HL-60 (cell line): ENCODE results near the gene SMCO2.

Experiments
- DNase-seq, 2 experiments: peaks; one replicate each; pipeline ENCODE4 v3.0.0-alpha.2; 2010 to 2020; ENCODE audit warnings: low read depth in 1 of 2, low spot score in 1 of 2
- H3K27ac ChIP-seq: fragments of 250-450 bp; sonication (Bioruptor Pico); replicated peaks from 2 replicates; pipeline ENCODE4 v1.5.1; 2020; ENCODE audit warnings: mild to moderate bottlenecking, moderate library complexity
- H3K27me3 ChIP-seq: fragments of 250-450 bp; sonication (Bioruptor Pico); 2 replicates; pipeline ENCODE4 v1.5.1; 2021; ENCODE audit warnings: mild to moderate bottlenecking, moderate library complexity; ENCODE audit not compliant: insufficient read depth, poor library complexity, severe bottlenecking
- H3K4me3 ChIP-seq: replicated peaks from 2 replicates; pipeline ENCODE4 v1.5.1; 2011; ENCODE audit warnings: mild to moderate bottlenecking, control low read depth, low read length; ENCODE audit not compliant: insufficient read depth
- GABPA ChIP-seq: IDR thresholded peaks from 2 replicates; pipeline ENCODE4 v1.6.1; 2012; ENCODE audit warnings: low read depth
- POLR2AphosphoS5 ChIP-seq: IDR thresholded peaks from 2 replicates; pipeline ENCODE4 v1.6.1; 2012; ENCODE audit warnings: low read depth
- SPI1 ChIP-seq: IDR thresholded peaks from 2 replicates; pipeline ENCODE4 v1.6.1; 2012; ENCODE audit warnings: low read depth, mild to moderate bottlenecking, borderline replicate concordance
- TF ChIP-seq, protein P1 (sequence below): IDR thresholded peaks from one replicate; pipeline ENCODE4 v1.5.1; 2011; ENCODE audit warnings: low read length, control low read depth, inconsistent platforms; ENCODE audit not compliant: insufficient read depth
- TF ChIP-seq, protein P2 (sequence below): IDR thresholded peaks from 2 replicates; pipeline ENCODE4 v1.6.1; 2012; ENCODE audit warnings: low read depth; ENCODE audit not compliant: insufficient replicate concordance

Gene SMCO2

DNA sequence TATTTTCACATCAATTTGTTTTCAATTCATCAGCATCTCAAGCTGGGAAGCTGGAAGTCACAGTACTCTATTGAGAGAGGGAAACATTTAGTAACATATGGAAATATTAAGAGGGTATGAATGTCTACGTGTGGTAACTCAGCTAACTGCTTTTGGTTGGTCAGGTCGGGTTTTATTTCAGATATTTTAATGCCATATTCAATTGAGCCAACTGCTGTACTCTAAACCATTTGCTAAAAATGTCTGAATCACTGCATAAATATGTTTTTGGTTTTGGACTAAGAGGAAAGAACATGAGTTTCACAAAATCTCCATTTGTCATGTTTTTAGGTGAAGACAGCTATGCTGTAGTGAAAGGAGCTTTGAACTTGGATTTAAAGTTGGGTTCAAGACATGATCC, 58.6 kb downstream of the SMCO2 start:
- no peak overlapping the region for H3K4me3 ChIP-seq

DNA sequence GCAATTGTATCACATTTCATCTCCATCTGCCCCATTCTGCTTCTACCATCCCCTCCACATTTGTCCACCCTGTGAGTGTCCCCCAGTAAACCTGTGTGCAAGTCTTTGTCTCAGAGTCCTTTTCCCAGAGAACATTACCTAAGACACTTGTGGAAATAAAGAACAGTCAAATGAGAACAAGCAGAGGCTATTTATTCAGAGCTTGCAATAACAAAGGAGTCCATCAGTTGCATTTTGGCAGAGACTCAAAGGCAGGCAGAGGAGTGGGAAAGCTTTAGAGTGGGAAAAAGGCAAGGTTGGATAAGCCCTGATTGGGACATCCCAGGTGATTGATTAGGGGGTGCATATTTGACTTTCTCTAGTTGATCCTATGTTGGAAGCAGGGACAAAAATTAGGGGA, 59.2 kb downstream of the SMCO2 start:
- Histone ChIP-seq H3K27me3 (peaks cover 2% of the 10 kb centered on the region), H3K4me3 (no peak overlapping the region), H3K27ac (no peak overlapping the region)
- no peak for DNase-seq
- TF ChIP-seq SPI1, result no peak
- TF ChIP-seq, protein P1, sequence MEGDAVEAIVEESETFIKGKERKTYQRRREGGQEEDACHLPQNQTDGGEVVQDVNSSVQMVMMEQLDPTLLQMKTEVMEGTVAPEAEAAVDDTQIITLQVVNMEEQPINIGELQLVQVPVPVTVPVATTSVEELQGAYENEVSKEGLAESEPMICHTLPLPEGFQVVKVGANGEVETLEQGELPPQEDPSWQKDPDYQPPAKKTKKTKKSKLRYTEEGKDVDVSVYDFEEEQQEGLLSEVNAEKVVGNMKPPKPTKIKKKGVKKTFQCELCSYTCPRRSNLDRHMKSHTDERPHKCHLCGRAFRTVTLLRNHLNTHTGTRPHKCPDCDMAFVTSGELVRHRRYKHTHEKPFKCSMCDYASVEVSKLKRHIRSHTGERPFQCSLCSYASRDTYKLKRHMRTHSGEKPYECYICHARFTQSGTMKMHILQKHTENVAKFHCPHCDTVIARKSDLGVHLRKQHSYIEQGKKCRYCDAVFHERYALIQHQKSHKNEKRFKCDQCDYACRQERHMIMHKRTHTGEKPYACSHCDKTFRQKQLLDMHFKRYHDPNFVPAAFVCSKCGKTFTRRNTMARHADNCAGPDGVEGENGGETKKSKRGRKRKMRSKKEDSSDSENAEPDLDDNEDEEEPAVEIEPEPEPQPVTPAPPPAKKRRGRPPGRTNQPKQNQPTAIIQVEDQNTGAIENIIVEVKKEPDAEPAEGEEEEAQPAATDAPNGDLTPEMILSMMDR, result no peak
- TF ChIP-seq POLR2AphosphoS5, result no peak
- no peak for TF ChIP-seq GABPA
- TF ChIP-seq, protein P2, sequence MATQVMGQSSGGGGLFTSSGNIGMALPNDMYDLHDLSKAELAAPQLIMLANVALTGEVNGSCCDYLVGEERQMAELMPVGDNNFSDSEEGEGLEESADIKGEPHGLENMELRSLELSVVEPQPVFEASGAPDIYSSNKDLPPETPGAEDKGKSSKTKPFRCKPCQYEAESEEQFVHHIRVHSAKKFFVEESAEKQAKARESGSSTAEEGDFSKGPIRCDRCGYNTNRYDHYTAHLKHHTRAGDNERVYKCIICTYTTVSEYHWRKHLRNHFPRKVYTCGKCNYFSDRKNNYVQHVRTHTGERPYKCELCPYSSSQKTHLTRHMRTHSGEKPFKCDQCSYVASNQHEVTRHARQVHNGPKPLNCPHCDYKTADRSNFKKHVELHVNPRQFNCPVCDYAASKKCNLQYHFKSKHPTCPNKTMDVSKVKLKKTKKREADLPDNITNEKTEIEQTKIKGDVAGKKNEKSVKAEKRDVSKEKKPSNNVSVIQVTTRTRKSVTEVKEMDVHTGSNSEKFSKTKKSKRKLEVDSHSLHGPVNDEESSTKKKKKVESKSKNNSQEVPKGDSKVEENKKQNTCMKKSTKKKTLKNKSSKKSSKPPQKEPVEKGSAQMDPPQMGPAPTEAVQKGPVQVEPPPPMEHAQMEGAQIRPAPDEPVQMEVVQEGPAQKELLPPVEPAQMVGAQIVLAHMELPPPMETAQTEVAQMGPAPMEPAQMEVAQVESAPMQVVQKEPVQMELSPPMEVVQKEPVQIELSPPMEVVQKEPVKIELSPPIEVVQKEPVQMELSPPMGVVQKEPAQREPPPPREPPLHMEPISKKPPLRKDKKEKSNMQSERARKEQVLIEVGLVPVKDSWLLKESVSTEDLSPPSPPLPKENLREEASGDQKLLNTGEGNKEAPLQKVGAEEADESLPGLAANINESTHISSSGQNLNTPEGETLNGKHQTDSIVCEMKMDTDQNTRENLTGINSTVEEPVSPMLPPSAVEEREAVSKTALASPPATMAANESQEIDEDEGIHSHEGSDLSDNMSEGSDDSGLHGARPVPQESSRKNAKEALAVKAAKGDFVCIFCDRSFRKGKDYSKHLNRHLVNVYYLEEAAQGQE, result no peak

More for the DNA sequence above, 58.6 kb downstream of the SMCO2 start:
- TF ChIP-seq, protein P2, result no peak
- TF ChIP-seq GABPA, result no peak
- TF ChIP-seq, protein P1, result no peak
- TF ChIP-seq POLR2AphosphoS5, result no peak
- no peak for TF ChIP-seq SPI1
- Histone ChIP-seq H3K27me3 (peaks cover 2% of the 10 kb centered on the region), H3K27ac (no peak overlapping the region)
- DNase-seq, result no peak

DNA sequence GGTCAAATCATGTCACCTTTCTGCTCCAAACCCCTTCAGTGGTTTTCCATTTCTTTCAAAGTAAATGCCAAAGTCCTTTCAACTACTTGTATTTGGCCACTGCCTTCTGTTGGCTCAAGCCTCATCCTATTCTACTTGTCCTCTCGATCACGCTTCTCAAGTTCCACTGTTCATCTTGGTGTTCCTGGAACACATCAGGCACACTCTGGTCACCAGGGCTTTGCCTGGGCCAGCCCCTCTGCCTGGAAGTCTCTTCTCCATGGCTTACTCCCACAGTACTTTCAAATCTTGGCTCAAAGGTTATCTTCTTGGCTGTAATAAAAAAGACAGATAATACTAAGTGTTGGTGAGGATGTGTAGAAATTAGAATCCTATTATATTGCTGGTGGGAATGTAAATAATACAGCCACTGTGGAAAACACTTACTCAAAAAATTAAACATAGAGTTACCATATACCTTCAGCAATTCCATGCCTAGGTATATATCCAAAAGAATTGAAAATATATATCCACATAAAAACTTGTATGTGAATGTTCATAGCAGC, 60.2 kb downstream of the SMCO2 start:
- H3K27ac ChIP-seq, result no peak overlapping the region
- DNase-seq, result no peak
- H3K4me3 ChIP-seq, result no peak overlapping the region
- peaks cover 4% of the 10 kb centered on the region for H3K27me3 ChIP-seq
- TF ChIP-seq SPI1 (no peak), POLR2AphosphoS5 (no peak), GABPA (no peak)
- TF ChIP-seq, protein P1, result no peak
- TF ChIP-seq, protein P2, result no peak
